Measurements from ENCODE around the gene FARP1. TPM values are rescaled to one million over a fixed set of nuclear protein-coding genes. Genes with fewer than 3 reads are reported as not detected.

Gene FARP1
- total RNA-seq, 4 donors from 2014 or later, result 21.2 to 56.5 (median 35.1) TPM

DNA sequence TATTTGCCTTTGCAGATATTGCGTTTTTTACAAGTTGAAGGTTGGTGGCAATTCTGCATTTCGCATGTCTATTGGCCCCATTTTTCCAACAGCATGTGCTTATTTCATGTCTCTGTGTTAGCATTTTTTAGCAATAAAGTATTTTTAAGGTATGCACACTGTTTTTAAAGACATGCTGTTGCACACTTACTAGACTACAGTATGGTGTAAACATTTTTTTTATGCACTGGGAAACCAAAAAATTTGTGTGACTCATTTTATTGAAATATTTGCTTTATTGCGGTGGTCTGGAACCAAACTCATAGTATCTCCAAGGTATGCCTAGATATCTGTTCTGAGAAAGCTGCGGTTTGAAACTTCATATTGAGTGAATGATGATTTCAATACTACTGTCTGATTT lies 89.6 kb downstream of the FARP1 start:
- H3K27me3 ChIP-seq, result no peaks in the 10 kb centered on the region
- no peak for DNase-seq (ENCODE audit: extremely low spot score)
- 97% methylated on average over 4 of the region's 4 CpGs for WGBS
- H3K9me3 ChIP-seq, result no peaks in the 10 kb centered on the region
- no peak overlapping the region for H3K27ac ChIP-seq (replicated peaks in 1 of 4)
- no peaks in the 10 kb centered on the region for H3K36me3 ChIP-seq
- H3K4me1 ChIP-seq, result no peaks in the 10 kb centered on the region
- intact Hi-C loops (cut with DNase I), result no loop called here
- H3K4me3 ChIP-seq, result no peak overlapping the region
- no peak for TF ChIP-seq EP300 (IDR thresholded peaks at IDR 0.05)
- no peak for TF ChIP-seq POLR2A (IDR thresholded peaks at IDR 0.05; ENCODE audit: low read depth)
- no peak for TF ChIP-seq POLR2AphosphoS5 (IDR thresholded peaks at IDR 0.05)
- TF ChIP-seq, protein P1, sequence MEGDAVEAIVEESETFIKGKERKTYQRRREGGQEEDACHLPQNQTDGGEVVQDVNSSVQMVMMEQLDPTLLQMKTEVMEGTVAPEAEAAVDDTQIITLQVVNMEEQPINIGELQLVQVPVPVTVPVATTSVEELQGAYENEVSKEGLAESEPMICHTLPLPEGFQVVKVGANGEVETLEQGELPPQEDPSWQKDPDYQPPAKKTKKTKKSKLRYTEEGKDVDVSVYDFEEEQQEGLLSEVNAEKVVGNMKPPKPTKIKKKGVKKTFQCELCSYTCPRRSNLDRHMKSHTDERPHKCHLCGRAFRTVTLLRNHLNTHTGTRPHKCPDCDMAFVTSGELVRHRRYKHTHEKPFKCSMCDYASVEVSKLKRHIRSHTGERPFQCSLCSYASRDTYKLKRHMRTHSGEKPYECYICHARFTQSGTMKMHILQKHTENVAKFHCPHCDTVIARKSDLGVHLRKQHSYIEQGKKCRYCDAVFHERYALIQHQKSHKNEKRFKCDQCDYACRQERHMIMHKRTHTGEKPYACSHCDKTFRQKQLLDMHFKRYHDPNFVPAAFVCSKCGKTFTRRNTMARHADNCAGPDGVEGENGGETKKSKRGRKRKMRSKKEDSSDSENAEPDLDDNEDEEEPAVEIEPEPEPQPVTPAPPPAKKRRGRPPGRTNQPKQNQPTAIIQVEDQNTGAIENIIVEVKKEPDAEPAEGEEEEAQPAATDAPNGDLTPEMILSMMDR (IDR thresholded peaks at IDR 0.05), result no peak

DNA sequence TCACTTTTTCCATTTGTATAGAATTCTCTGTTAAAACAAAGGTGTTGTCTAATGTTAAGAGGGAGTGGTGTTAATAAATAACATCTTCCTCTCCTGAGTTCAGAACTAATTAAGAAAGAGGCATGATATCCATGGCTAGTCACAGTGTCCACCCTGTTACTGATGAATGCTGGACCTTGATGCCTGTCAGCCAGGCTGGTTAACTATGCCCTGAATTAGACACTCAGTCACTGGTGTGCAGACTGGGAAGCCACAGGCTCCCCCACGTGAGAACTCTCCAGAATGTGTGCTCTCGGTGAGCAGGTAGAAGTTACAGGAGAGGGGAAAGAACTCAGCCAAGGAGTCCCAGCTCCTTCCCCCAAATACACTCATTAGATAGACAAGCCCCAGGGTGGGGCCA lies 90.2 kb downstream of the FARP1 start:
- 92% methylated on average over 2 of the region's 2 CpGs for WGBS
- intact Hi-C loops (cut with DNase I), result no loop called here

DNA sequence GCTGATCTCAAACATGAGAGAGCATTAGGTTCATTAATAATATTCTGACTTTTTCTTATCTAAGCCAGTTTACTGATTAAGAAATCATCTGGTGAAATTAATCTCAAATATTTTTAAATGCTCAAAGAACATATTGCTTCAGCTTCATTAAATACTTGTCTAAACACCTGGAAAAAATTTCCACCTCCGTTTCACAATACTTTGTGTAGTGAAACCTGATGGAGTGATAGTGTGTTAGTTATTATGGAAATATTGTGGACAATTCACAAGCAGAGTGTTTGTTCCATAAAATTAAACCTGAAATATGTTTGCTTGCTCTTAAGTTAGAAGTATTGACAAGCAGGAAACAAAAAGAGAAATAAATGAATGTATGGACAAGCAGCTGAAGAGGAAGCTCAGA lies 91.5 kb downstream of the FARP1 start:
- Histone ChIP-seq H3K27me3 (no peaks in the 10 kb centered on the region), H3K36me3 (no peaks in the 10 kb centered on the region), H3K4me3 (no peak overlapping the region), H3K27ac (replicated peaks in 1 of 4) (no peak overlapping the region), H3K4me1 (no peaks in the 10 kb centered on the region), H3K9me3 (no peaks in the 10 kb centered on the region)
- TF ChIP-seq EP300 (IDR thresholded peaks at IDR 0.05) (no peak), POLR2AphosphoS5 (IDR thresholded peaks at IDR 0.05) (no peak), POLR2A (IDR thresholded peaks at IDR 0.05; ENCODE audit: low read depth) (no peak)
- TF ChIP-seq, protein P1 (IDR thresholded peaks at IDR 0.05), result no peak
- WGBS, result 91% methylated on average over 1 of the region's 1 CpG
- intact Hi-C loops (cut with DNase I), result no loop called here
- DNase-seq (ENCODE audit: extremely low spot score), result no peak

More for the DNA sequence above, 90.2 kb downstream of the FARP1 start:
- no peaks in the 10 kb centered on the region for H3K36me3 ChIP-seq
- no peaks in the 10 kb centered on the region for H3K4me1 ChIP-seq
- no peak overlapping the region for H3K4me3 ChIP-seq
- no peak overlapping the region for H3K27ac ChIP-seq (replicated peaks in 1 of 4)
- no peak for DNase-seq (ENCODE audit: extremely low spot score)
- no peaks in the 10 kb centered on the region for H3K9me3 ChIP-seq
- no peak for TF ChIP-seq EP300 (IDR thresholded peaks at IDR 0.05)
- no peaks in the 10 kb centered on the region for H3K27me3 ChIP-seq

DNA sequence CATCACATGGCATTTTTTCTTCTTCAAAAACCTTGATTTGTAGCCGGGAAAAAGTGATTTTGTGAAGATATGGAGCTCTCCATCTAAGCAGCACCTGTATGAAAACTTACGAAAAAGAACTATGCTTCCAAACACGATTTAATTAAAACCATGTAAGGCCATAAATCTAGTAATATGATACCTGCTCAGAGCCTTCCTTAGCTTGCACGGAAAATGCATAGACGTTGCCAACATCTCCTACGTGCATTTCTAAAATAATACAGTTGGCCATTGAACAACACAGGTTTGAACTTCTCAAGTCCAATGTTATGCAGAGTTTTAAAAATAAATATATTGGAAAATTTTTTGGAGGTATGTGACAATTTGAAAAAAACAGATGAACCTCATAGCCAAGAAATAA lies 93.3 kb downstream of the FARP1 start:
- TF ChIP-seq POLR2AphosphoS5 (IDR thresholded peaks at IDR 0.05) (no peak), EP300 (IDR thresholded peaks at IDR 0.05) (no peak), POLR2A (IDR thresholded peaks at IDR 0.05; ENCODE audit: low read depth) (no peak)
- TF ChIP-seq, protein P1 (IDR thresholded peaks at IDR 0.05), result no peak
- Histone ChIP-seq H3K4me1 (no peaks in the 10 kb centered on the region), H3K4me3 (no peak overlapping the region), H3K27me3 (no peaks in the 10 kb centered on the region), H3K9me3 (no peaks in the 10 kb centered on the region), H3K36me3 (no peaks in the 10 kb centered on the region), H3K27ac (replicated peaks in 1 of 4) (no peak overlapping the region)
- intact Hi-C loops (cut with DNase I), result no loop called here
- no peak for DNase-seq (ENCODE audit: extremely low spot score)
- WGBS, result 89% methylated on average over 6 of the region's 6 CpGs

DNA sequence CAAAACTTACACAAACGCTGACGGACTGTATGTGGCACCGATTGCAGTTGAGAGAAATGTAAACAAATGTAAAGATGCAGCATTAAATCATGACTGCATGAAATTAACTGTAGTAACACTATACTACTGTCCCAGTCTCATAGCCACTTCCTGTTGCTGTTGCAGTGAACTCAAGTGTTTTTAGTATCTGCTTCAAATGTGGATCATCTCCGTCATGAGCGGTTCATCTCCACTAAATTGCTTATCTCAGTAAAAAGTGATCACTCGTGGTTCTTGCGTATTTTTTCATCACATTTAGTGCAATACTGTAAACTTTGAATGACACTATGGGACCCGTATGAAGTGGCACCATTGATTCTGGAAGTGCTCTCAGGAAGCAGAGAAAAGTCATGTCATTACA lies 94.4 kb downstream of the FARP1 start:
- 89% methylated on average over 8 of the region's 8 CpGs for WGBS
- H3K4me1 ChIP-seq, result no peaks in the 10 kb centered on the region
- no peak overlapping the region for H3K27ac ChIP-seq (replicated peaks in 1 of 4)
- H3K36me3 ChIP-seq, result no peaks in the 10 kb centered on the region
- DNase-seq (ENCODE audit: extremely low spot score), result no peak
- no peaks in the 10 kb centered on the region for H3K9me3 ChIP-seq
- intact Hi-C loops (cut with DNase I), result no loop called here
- no peaks in the 10 kb centered on the region for H3K27me3 ChIP-seq
- TF ChIP-seq POLR2AphosphoS5 (IDR thresholded peaks at IDR 0.05), result no peak
- TF ChIP-seq POLR2A (IDR thresholded peaks at IDR 0.05; ENCODE audit: low read depth), result no peak
- no peak for TF ChIP-seq EP300 (IDR thresholded peaks at IDR 0.05)
- TF ChIP-seq, protein P1 (IDR thresholded peaks at IDR 0.05), result no peak
- no peak overlapping the region for H3K4me3 ChIP-seq

Data from esophagus muscularis mucosa (tissue), 4 donors.